HG03558 (cell line): Measurements from ENCODE around the gene GABRG3.

Experiments used
- ATAC-seq: cut with Tn5 transposase; IDR thresholded peaks from one replicate; pipeline ENCODE4 v1.9.1; 2021; ENCODE audit warnings: moderate number of reproducible peaks; ENCODE audit not compliant: unreplicated experiment; ENCODE audit errors: extremely low read depth

GABRG3 gene

DNA sequence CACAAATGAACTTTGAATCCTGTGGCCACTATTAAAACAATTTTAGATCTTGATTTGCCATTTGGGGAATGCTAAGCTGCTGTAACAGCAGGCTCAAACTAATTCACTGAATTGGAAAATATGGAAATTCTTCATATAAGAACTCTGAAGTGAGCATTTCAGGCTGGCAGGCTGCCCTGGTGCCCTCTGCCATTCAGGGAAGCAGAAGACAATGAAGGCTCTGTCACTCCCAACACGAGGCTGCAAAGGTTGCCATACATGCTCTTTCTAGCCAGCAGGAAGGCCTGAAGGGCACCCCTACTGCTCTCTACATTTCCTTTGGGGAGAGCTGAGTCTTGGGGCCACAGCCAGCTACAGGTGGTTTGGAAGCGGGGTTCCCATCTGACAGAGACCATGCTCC lies 88.0 kb downstream of the GABRG3 start:
- no peak for ATAC-seq

GRCh38 chr15:27059610-27060202 lies 88.7 kb downstream of the GABRG3 start:
- ATAC-seq: no peak

DNA sequence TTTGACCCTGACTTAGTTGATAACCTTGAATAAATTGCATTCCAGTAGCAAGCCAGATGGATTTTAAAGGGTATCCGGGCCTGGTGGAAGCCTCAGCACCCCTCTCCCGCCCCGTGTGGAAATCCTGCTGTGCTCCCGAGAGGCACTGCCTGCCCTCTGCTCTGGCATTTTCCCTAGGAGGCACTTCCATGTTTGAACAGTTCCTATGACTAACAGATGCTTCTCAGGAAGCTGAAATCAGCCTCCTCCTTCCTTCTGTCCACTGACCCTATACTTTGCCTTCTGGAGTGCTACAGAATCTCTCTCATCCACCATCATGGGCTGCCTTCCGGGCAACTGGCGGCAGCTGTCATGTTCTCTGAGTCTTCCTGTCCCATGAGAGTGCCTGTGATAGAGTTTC lies 90.8 kb downstream of the GABRG3 start:
- no peak for ATAC-seq

DNA sequence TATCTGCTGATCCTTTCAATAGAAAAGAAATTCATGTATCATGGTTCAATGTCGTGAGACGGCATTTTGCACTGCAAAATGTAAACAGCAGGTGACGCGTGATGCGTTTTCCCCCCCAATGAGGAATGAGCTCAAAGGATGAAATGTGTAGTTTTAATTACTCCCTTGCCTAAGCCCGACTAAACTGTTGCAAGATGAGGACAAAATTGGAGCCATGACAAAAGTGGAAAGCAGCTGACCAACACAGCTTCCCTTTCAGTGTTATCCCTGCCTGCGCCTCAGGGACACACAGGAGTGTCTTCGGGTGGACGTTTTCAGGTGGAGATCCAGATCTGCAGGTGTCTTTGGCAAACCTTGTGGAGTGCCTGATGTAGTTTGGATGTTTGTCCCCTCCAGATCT lies 92.0 kb downstream of the GABRG3 start:
- ATAC-seq: no peak

DNA sequence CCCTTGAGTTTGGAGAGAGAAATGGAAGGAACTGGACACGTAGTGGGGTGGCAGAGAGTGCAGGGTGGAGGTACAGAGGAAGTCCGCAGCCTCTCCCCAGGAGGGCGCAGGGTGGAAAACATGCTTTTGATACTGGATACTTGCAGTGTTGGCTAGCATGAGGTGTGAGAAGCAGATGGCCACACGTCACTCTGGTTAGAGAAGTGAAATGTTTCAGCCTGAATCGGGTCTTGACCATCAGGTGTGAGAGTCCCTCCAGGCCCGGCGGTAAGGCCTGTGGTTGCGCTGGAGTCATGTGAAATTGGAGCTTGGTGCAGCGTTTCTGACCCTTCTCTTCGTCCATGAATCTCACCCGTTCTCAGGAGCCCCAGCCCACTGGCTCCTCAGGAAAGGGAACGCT lies 93.1 kb downstream of the GABRG3 start:
- no peak for ATAC-seq

DNA sequence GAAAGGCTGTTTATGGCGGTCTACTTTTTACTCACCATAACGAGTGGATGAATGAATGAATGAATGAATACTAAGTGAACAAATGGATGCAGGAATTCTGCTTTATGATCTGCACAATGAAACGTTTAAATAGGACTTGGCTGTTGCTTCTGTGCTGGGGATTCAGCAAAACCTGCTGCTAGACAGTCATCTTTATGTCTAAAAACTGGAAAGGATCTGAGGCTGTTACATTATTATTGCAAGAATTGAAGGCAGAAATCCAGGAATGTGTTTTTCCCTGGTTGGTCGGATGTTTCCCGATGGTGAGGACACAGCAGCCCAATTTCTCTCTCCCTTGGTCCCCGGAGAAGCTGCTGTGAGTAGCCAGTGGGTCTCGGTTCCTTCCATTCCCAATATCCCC lies 94.2 kb downstream of the GABRG3 start:
- no peak for ATAC-seq

DNA sequence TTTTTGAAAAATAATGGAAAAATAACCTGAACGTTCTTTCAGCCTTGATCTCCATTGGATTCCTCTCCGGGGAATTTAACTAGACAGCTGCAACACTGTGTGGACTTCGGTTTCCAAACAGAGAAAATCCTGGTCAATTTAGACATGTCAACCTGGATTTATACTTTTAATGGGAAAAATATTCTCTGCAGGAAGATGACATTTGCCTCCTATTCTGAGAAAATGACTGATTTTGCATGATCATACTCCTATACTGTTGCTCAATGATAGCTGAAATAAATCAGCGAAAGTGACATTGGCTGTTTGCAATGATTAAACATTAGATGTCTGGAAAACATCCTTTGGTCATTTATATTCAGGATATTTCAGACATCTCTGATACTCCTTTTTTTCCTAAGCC lies 94.8 kb downstream of the GABRG3 start:
- no peak for ATAC-seq

GRCh38 chr15:27066446-27066845 lies 95.5 kb downstream of the GABRG3 start:
- no peak for ATAC-seq

- no peak for ATAC-seq
Observed at GRCh38 chr15:27067175-27067574, 96.2 kb downstream of the GABRG3 start.

DNA sequence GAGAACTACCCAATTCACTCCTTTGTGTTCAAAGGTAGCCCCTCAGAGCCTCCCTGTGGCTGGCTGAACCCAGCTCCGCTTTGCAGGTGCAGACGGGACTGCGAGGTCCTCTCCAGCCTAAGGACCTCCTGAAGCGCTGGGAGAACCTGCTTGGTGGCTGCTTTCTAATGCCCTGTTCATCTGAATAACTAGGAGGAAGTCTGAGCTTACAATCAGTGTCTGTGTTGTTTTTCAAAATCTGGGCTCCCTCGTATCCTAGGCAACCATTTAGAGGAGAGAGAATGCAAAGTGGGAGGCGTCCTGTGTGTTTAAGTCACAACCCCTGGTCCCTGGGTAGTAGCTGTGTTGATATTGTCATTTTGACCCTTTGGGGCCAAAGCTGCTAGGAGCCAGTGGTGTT lies 99.9 kb downstream of the GABRG3 start:
- no peak for ATAC-seq

GRCh38 chr15:27074179-27074578 lies 103.2 kb downstream of the GABRG3 start:
- ATAC-seq: no peak

DNA sequence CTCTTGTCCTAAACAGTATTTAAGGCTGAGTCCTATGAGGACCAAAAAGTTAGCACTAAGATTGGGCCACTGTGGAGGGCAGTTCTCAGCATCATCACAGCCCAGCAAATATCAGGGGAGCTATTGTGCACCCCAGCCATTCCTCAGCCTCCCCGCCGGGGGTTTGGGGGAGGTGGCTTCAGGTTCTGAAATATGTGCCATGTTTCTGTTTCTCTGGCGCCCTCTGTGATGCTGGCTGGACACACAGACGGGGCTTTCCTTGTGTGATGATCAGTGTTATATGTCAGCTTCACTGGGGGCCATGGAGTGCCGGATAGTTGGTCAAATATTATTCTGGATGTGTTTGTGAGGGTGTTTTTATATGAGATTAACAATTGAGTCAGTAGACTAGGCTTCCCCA lies 106.8 kb downstream of the GABRG3 start:
- ATAC-seq: no peak

GRCh38 chr15:27081676-27082418 lies 110.9 kb downstream of the GABRG3 start:
- ATAC-seq: no peak

- ATAC-seq: no peak
Observed at GRCh38 chr15:27082526-27082925, 111.5 kb downstream of the GABRG3 start.

DNA sequence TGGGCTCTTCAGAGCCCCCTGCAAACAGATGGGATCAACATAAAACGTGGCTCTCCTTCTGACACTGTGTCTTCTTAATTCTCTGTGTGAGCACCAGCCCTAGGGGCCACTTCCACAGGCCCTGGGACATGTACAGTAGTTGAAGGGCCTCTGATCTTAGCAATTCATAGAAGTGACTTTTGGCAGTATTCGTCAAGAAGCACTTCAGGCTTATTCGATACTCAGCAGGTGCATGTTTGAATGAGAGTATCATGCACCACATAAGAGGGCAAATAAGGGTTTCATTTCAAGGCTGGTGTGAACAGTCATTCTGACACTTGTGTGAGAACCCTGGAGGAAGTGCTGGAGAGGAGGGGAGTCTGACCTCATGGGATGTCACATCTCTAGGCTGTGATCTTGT lies 113.9 kb downstream of the GABRG3 start:
- no peak for ATAC-seq

DNA sequence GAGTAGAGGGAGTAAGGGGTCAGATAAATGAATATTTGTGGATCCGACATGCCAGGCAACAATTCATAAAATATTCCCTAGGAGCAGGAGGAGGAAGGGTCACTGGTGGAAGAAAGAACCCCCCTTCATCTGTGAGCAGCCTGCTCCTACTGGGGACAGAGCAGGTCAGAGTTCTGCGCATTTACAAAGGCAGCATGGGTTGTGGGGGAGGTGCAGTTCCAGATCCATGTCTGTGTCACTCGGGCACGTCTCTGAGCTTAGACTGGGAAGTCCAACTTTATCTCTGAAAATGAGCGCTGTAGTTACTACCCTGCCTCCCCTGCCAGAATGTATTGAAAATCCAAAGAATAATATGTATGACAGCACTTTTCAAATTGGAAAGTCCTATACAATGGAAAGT lies 115.2 kb downstream of the GABRG3 start:
- no peak for ATAC-seq

- ATAC-seq: no peak
Observed at GRCh38 chr15:27086805-27087204, 115.8 kb downstream of the GABRG3 start.

DNA sequence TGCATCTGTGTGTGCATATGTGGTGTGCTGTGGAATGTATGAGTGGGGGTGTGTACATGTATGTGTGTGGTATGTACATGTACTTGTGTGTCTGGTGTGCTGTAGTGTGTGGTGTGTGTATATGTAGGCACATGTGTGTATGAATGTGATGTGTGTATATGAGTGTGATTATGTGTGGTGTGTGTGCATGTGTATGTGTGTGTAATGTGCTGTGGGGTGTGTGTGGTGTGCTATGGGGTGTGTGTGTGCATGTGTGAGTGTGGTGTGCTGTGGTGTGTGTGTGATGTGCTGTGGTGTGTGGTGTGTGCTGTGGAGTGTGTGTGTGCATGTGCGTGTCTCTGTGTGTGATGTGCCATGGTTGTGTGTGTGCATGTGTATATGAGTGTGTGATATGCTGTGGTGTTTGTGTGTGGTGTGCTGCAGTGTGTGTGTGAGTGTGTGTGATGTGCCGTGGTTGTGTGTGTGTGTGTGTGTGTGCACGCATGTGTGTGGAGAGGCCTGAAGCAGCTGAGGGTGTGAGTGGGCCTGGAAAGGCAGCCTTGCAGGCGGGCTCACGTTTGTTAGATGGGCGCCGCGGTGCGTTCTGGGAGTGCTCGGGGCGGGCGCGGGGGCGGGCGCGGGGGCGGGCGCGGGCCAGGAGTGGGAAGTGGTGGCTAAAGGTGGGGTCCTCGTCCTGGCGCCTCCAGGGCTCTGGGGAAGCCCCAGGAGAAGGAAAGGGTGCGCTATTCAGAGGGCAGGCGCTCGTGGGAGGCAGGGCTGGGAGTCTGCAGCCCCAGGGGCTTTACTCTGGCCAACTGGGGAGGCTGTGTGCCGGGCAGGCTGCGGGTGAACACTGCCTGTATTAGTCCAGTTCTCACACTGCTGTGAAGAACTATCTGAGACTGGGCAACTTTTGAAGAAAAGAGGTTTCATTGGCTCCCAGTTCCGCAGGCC lies 116.9 kb downstream of the GABRG3 start:
- ATAC-seq: no peak

GRCh38 chr15:27088584-27089232 lies 117.7 kb downstream of the GABRG3 start:
- ATAC-seq: no peak

DNA sequence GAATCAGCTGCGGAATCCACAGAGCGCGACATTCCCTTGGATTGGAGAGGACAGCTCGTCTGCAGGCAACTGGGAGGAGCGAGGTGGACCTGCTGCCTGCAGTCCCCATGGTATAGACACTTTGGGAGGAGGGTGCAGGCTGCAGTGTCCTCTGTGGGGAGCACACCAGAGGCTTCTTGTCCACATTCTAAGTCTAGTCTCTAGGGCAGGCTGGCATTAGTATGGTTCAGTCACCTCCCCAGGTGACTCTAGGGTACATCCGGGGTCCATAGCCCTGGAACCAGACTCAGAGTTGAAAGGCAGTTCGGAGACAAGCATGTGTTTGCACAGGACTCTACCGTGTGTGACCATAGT lies 118.2 kb downstream of the GABRG3 start:
- ATAC-seq: no peak

DNA sequence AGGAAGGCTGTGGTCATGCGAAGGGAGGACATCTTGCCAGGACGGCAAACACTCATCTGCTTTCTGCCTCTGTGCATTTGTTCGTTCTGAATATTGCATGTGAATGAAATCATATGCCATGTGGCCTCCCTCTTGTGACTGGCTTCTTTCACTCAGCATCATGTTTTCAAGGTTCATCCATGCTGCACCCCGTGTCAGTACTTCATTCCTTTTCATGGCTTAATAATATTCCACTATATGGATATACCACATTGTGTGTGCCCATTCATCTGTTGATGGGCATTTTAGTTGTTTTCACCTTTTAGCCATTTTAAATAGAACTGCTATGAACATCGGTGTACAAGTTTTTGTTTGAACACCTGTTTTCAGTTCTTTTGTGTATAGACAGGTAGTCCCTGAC lies 118.7 kb downstream of the GABRG3 start:
- no peak for ATAC-seq
